Mesendoderm (in vitro differentiated cells): ENCODE measurements around the gene ZNF451.

ENCODE experiments used
- DNase-seq: peaks from one replicate; pipeline ENCODE4 v3.0.0; 2013
- H2AK5ac ChIP-seq: 2 replicates; pipeline ENCODE4 v1.6.1; 2013; ENCODE audit warnings: low read length, inconsistent platforms
- H2BK120ac ChIP-seq: 2 replicates; pipeline ENCODE4 v1.6.1; 2013; ENCODE audit warnings: low read depth, mild to moderate bottlenecking, low read length, moderate library complexity, mixed read lengths
- H2BK15ac ChIP-seq: replicated peaks from 2 replicates; pipeline ENCODE4 v1.6.1; 2013; ENCODE audit warnings: low read depth, mild to moderate bottlenecking, moderate library complexity
- H2BK5ac ChIP-seq: 2 replicates; pipeline ENCODE4 v1.6.1; 2013; ENCODE audit warnings: low read length, inconsistent platforms
- H3K18ac ChIP-seq: 2 replicates; pipeline ENCODE4 v1.6.1; 2013; ENCODE audit warnings: mild to moderate bottlenecking, low read length, mixed read lengths
- H3K23ac ChIP-seq: one replicate; pipeline ENCODE4 v1.6.1; 2013; ENCODE audit warnings: low read length
- H3K27ac ChIP-seq: 2 replicates; pipeline ENCODE4 v1.5.1; 2013; ENCODE audit warnings: low read depth, mild to moderate bottlenecking, inconsistent platforms, low read length, moderate library complexity
- H3K27me3 ChIP-seq: 2 replicates; pipeline ENCODE4 v1.6.1; 2013; ENCODE audit warnings: low read length, control low read depth, mild to moderate bottlenecking, inconsistent platforms; ENCODE audit not compliant: insufficient read depth, poor library complexity
- H3K36me3 ChIP-seq: 2 replicates; pipeline ENCODE4 v1.6.1; 2013; ENCODE audit warnings: low read length, inconsistent platforms; ENCODE audit not compliant: control insufficient read depth, insufficient read depth
- H3K4ac ChIP-seq: one replicate; pipeline ENCODE4 v1.6.1; 2013; ENCODE audit warnings: low read depth, mild to moderate bottlenecking, low read length, moderate library complexity
- H3K4me1 ChIP-seq: 2 replicates; pipeline ENCODE4 v1.6.1; 2013; ENCODE audit warnings: low read depth, low read length, inconsistent platforms; ENCODE audit not compliant: control insufficient read depth
- H3K4me2 ChIP-seq: 2 replicates; pipeline ENCODE4 v1.6.1; 2013; ENCODE audit warnings: low read length
- H3K4me3 ChIP-seq: 2 replicates; pipeline ENCODE4 v1.5.1; 2013; ENCODE audit warnings: mild to moderate bottlenecking, low read length
- H3K56ac ChIP-seq: one replicate; pipeline ENCODE4 v1.6.1; 2013; ENCODE audit warnings: low read length
- H3K79me1 ChIP-seq: 2 replicates; pipeline ENCODE4 v1.6.1; 2013; ENCODE audit warnings: low read length, inconsistent platforms
- H3K79me2 ChIP-seq: 2 replicates; pipeline ENCODE4 v1.6.1; 2013; ENCODE audit warnings: mild to moderate bottlenecking, low read length; ENCODE audit not compliant: control insufficient read depth, insufficient read depth
- H3K9ac ChIP-seq: 2 replicates; pipeline ENCODE4 v1.6.1; 2013; ENCODE audit warnings: low read length, inconsistent platforms
- H4K5ac ChIP-seq: one replicate; pipeline ENCODE4 v1.6.1; 2013; ENCODE audit warnings: low read length
- H4K8ac ChIP-seq: one replicate; pipeline ENCODE4 v1.6.1; 2013; ENCODE audit warnings: low read depth, mild to moderate bottlenecking, control low read depth, low read length, moderate library complexity
- WGBS: extraction: QIAGEN DNeasy Blood & Tissue Kit; methylation state at CpG from one replicate; pipeline ENCODE4 v1.1.7; 2013; ENCODE audit warnings: low lambda C conversion rate, missing lambda C conversion rate; ENCODE audit not compliant: insufficient coverage; ENCODE audit errors: extremely low coverage; 5-methylcytosine and 5-hydroxymethylcytosine counted together

ZNF451 gene

DNA sequence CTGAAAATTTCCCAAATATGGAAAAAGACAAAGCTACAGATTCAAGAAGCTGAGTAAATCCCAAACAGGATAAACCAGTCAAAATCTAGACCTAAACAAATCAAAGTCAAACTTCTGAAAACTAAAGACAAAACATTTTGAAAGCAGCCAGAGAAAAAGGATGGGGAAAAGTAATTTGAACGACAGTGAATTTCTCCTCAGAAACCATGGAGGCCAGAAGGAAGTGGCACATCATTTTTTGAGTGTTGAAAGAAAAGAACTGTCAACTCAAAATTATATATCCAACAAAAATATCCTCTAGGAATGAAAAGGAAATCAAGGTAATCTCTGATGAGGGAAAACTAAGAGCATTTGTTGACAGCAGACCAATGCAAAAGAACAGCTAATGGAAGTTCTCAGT, 125.3 kb downstream of the ZNF451 start:
- H4K5ac ChIP-seq = no peak overlapping the region
- no peak overlapping the region for H2BK15ac ChIP-seq
- H3K4me1 ChIP-seq = no peaks in the 10 kb centered on the region
- H3K36me3 ChIP-seq = no peaks in the 10 kb centered on the region
- no CpG with 5 or more reads among the region's 1 CpG for WGBS
- no peak overlapping the region for H3K4ac ChIP-seq
- H4K8ac ChIP-seq = no peak overlapping the region
- no peaks in the 10 kb centered on the region for H3K27me3 ChIP-seq
- DNase-seq = no peak
- no peak overlapping the region for H2BK120ac ChIP-seq
- H2BK5ac ChIP-seq = no peak overlapping the region
- H3K4me2 ChIP-seq = no peak overlapping the region
- H2AK5ac ChIP-seq = no peak overlapping the region
- H3K23ac ChIP-seq = no peak overlapping the region
- no peak overlapping the region for H3K9ac ChIP-seq
- H3K4me3 ChIP-seq = no peak overlapping the region
- peaks cover 48% of the 10 kb centered on the region for H3K79me2 ChIP-seq
- no peak overlapping the region for H3K18ac ChIP-seq
- H3K79me1 ChIP-seq = peaks cover 19% of the 10 kb centered on the region
- H3K27ac ChIP-seq = no peak overlapping the region
- H3K56ac ChIP-seq = no peak overlapping the region

DNA sequence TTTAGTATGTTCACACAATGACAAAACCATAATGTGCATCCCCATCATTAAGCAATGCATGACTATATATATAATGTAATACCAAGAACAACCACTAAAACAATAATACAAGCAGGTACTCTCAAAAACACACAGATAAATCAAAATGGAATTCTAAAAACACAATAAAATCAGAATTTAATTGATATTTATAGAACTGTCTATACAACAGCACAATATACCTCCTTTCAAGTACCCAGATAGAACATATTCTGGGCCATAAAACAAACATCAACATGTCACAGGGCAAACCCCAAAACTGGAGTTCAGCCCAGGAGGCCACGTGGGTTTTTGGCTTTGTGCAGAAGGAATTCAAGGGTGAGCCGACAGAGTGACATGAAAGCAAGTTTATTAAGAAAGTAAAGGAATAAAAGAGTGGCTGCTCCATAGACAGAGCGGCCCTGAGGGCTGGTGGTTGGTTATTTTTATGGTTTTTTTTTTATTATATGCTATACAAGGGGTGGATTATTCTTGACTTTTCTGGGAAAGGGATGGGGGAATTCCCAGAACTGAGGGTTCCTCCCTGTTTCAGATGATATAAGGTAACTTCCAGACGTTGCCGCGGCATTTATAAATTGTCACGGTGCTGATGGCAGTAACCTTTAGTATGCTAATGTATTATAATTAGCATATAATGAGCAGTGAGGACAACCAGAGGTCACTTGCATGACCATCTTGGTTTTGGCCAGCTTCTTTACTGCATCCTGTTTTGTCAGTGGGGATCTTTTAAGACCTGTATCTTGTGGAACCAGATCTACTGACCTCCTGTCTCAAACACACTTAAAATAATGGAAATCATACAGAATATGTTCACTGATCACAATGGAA, 126.5 kb downstream of the ZNF451 start:
- Histone ChIP-seq H3K4me2 (no peak overlapping the region), H3K56ac (no peak overlapping the region), H2BK15ac (no peak overlapping the region), H3K79me2 (peaks cover 49% of the 10 kb centered on the region), H3K27me3 (no peaks in the 10 kb centered on the region), H3K27ac (no peak overlapping the region), H4K8ac (no peak overlapping the region), H2AK5ac (no peak overlapping the region), H2BK120ac (no peak overlapping the region), H2BK5ac (no peak overlapping the region), H3K36me3 (no peaks in the 10 kb centered on the region), H3K4me1 (no peaks in the 10 kb centered on the region), H3K18ac (no peak overlapping the region), H4K5ac (no peak overlapping the region), H3K4ac (no peak overlapping the region), H3K4me3 (no peak overlapping the region), H3K9ac (no peak overlapping the region), H3K23ac (no peak overlapping the region), H3K79me1 (peaks cover 19% of the 10 kb centered on the region)
- WGBS = no CpG with 5 or more reads among the region's 7 CpGs
- DNase-seq = no peak

DNA sequence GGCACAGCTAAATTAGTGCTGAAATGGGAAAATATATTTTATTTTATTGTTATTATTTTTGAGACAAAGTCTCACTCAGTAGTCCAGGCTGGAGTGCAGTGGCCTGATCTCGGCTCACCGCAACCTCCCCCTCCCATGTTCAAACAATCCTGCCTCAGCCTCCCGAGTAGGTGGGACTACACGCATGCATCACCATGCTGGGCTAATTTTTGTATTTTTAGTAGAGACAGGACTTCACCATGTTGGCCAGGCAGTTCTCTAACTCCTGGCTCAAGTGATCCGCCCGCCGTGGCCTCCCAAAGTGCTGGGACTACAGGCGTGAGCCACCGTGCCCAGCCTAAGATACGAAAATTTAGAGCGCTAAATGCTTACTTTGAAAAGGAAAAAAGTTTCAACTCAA, 127.3 kb downstream of the ZNF451 start:
- Histone ChIP-seq H3K9ac (no peak overlapping the region), H3K18ac (no peak overlapping the region), H3K23ac (no peak overlapping the region), H3K4me2 (no peak overlapping the region), H2BK5ac (no peak overlapping the region), H3K36me3 (no peaks in the 10 kb centered on the region), H3K4me1 (no peaks in the 10 kb centered on the region), H4K8ac (no peak overlapping the region), H3K27ac (no peak overlapping the region), H3K56ac (no peak overlapping the region), H3K4me3 (no peak overlapping the region), H2BK120ac (no peak overlapping the region), H3K79me2 (peaks cover 45% of the 10 kb centered on the region), H3K79me1 (peaks cover 16% of the 10 kb centered on the region), H4K5ac (no peak overlapping the region), H3K27me3 (no peaks in the 10 kb centered on the region), H2BK15ac (no peak overlapping the region), H3K4ac (no peak overlapping the region), H2AK5ac (no peak overlapping the region)
- no peak for DNase-seq
- no CpG with 5 or more reads among the region's 11 CpGs for WGBS
